ENCODE data around the gene SLC12A7.

Gene SLC12A7

DNA sequence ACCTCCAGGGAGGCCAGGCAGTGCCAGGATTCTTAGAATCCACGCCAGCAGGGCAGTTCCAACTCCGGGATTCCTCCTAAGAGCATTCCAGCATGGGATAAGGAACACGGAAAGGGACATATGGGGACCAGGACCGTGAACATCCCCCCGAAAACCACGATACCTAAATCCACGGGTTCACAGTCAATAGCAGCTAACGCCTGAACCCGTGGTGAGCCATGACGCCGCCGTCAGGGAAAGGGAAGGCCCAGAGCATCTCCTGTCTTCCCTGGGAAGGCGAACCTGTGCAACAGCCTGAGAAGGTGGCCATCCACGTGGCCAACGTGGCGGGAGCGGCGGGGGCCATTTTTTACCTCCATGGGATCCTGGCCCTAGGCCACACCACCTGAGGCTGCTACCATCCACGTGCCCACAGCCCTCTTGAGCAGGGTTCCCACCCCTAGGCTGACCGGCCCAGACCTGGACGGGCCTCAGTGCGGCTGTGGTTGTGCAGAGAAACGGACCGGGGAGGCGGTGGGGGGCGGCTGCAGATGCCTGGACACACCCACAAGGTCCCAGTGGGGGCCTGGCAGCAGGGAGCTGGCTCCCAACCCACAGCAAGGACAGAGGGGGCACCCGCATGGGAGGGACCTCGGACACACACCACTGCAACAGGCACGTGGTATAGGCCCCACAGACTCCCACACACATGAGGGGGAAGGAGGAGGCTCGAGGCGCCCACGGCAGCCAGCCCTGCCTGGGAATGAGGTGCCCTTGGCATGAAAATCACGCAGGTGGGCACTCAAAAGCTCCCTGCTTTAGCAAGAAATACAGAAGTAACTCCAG is 42.8 kb downstream of the SLC12A7 start:
- TF ChIP-seq, protein P1, sequence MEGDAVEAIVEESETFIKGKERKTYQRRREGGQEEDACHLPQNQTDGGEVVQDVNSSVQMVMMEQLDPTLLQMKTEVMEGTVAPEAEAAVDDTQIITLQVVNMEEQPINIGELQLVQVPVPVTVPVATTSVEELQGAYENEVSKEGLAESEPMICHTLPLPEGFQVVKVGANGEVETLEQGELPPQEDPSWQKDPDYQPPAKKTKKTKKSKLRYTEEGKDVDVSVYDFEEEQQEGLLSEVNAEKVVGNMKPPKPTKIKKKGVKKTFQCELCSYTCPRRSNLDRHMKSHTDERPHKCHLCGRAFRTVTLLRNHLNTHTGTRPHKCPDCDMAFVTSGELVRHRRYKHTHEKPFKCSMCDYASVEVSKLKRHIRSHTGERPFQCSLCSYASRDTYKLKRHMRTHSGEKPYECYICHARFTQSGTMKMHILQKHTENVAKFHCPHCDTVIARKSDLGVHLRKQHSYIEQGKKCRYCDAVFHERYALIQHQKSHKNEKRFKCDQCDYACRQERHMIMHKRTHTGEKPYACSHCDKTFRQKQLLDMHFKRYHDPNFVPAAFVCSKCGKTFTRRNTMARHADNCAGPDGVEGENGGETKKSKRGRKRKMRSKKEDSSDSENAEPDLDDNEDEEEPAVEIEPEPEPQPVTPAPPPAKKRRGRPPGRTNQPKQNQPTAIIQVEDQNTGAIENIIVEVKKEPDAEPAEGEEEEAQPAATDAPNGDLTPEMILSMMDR (conservative IDR thresholded peaks at IDR 0.05): no peak
- no peak for TF ChIP-seq ZFX (IDR thresholded peaks at IDR 0.05)
- no peak overlapping the region for H3K27ac ChIP-seq

DNA sequence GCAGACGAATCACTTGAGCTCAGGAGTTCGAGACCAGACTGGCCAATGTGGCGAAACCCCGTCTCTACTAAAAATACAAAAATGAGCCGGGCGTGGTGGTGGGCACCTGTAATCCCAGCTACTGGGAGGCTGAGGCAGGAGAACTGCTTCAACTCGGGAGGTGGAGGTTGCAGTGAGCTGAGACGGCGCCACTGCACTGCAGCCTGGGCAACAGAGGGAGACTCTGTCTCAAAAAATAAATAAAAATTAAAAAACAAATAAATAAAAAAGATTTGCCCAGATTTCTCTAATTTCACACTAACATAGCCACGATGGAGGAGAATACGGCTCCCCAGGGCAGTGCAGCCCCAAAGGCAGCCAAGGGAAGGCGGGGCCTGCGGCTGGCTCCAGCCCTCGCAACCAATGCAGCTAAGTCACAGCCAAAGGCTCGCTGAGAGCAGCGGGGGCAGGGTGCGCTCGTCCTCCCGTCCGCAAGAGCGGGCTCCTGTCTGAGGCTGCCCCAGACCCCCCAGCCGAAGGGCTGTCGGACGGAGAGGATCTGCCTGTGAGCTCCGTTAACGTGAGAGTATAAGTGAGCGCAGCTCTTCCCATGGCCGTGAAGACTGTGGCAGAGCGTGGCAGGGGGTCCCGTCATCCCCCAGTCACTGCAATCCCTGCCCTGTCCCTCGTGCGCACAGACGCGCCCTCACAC is 43.5 kb downstream of the SLC12A7 start:
- no peak overlapping the region for H3K27ac ChIP-seq
- TF ChIP-seq ZFX (IDR thresholded peaks at IDR 0.05): no peak
- TF ChIP-seq, protein P1 (conservative IDR thresholded peaks at IDR 0.05): no peak

DNA sequence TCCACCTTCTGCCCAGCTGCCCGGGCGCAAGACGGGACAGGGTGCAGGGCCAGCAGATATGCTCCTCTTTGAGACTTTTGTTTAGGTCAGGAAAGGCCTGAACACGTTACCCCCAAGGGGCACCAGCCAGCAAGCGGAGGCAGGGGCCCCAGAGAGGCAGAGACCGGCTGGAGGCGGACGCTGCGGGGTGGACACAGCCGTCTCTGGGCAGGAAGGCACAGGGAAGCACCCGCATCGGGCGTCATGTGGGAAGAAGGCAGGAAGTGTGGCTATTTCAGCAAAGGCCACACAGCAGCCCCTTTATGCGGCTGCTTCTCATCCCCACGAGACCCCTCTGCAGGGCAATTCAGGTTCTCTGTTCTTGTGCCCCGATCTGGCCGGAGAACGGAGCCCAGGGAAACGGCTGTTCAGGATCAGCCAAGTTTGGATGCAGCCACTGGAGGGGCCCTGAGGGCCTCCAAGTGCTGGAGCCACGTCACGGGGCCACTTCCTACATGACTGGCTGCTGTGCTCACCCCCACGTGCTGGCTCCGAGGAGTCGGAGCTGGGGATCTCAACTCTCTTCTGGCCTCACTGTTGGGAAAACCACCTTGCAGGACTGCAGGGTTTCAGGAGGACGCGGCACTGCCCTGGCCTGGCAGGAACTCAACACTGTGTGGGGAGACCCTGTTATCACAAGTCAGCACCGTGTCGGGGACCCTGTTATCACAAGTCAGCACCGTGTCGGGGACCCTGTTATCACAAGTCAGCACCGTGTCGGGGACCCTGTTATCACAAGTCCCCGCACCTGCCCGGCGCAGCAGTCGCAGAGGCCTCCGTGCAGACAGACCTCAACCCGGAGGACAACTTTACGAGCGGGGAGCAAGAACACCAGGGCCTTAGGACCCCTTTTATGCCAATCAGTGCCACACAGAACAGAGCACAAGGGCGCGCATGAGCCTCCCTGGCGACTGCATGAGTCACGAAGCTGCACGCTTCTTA is 44.4 kb downstream of the SLC12A7 start:
- TF ChIP-seq ZFX (IDR thresholded peaks at IDR 0.05): no peak
- TF ChIP-seq, protein P1 (conservative IDR thresholded peaks at IDR 0.05): no peak
- no peak overlapping the region for H3K27ac ChIP-seq

DNA sequence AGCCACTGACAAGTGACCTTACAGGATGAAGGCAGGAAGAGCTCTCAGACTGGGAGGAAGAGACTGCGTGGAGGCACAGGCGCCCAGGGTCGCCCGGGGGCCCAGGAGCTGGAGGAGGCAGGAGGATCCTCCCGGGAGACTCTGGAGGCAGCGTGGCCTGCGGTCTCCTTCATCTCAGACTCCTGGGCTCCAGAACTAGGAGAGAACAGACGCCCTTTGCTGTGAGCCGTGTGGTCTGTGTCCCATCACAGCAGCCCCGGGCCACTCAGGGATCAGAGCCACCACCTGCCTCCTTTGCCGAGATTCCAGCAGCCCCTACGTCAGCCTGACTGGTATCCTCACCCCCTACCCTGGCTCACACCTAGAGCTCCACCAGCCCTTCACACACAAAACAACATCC is 45.2 kb downstream of the SLC12A7 start:
- TF ChIP-seq ZFX (IDR thresholded peaks at IDR 0.05): no peak
- TF ChIP-seq, protein P1 (conservative IDR thresholded peaks at IDR 0.05): no peak
- H3K27ac ChIP-seq: no peak overlapping the region

DNA sequence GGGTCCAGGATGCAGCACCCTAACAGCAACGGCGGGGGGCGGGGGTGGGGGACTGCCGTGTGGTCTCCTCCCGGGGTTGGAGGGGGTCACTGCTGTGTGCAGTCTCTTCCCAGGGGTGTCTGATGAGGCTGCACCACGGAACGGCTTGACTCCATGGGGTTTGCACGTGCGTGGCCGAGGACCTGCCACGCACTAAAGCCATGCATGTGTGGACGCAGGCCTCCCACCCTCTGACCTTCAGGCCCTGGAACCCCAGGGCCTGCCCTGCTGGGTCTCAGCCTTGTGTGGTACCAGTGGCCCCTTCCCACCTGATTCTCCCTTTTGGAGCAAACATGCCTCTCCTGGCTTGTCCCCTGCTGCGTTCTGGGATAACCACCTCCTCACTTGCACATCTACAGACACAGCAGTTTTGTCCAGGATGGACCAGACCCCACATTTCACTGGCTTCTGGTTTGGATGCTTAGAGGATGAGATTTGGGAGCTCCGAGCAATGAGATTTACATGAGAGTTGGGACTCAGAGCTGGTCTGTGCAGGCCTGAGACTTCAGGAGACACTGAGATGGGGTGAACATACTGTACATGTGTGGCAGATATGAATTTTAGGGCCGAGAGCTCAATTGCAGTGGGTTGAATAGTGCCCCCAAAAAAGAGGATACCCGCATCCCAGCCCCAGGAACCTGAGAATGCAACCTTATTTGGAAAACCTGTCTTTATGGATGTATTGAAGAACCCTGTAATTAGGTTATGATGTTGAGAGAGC is 45.8 kb downstream of the SLC12A7 start:
- TF ChIP-seq, protein P1 (conservative IDR thresholded peaks at IDR 0.05): no peak
- no peak for TF ChIP-seq ZFX (IDR thresholded peaks at IDR 0.05)
- H3K27ac ChIP-seq: no peak overlapping the region

DNA sequence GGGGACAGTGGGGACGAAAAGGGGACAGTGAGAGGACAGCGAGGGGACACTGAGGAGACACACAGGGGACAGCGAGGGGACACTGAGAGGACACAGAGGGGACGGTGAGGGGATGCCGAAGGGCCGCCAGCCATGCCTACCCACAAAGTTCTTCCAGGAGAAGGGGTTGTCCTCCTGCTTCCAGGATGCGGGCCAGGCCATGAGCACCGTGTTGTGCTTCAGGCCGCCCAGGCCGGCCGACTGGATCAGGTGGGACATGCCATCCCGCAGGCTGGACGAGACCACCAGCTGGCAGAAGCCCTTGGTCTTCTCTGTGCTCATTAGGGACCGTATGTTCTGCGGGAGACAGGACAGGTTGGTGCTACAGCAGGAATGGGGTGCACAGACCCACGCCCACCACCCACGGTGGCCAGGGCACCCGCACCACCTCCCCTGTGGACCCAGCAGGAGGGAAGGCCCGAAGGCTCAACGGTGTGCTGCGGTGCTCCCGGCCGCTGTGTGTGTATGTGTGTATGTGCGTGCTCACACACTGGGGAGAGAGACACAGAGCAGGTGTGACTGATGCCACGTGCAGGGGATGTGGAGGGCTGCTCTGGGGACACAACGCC is 46.6 kb downstream of the SLC12A7 start:
- H3K27ac ChIP-seq: no peak overlapping the region
- TF ChIP-seq ZFX (IDR thresholded peaks at IDR 0.05): no peak
- TF ChIP-seq, protein P1 (conservative IDR thresholded peaks at IDR 0.05): no peak
